IgD-negative memory B cell (primary cell): ENCODE measurements around the gene UBE2U. TPM values are rescaled to one million over a fixed set of nuclear protein-coding genes. Genes with fewer than 3 reads are reported as not detected.

Source experiments
- H3K27ac Mint-ChIP-seq, 3 donors: one replicate each; pipeline ENCODE4 v1.8.0; 2020 to 2022; ENCODE audit warnings: mild to moderate bottlenecking in 3 of 3, mixed read lengths in 3 of 3, moderate library complexity in 1 of 3
- H3K27me3 Mint-ChIP-seq: one replicate; pipeline ENCODE4 v1.8.0; 2021; ENCODE audit warnings: mixed read lengths
- H3K36me3 Mint-ChIP-seq: one replicate; pipeline ENCODE4 v1.8.0; 2020; ENCODE audit warnings: mild to moderate bottlenecking, mixed read lengths
- H3K4me1 Mint-ChIP-seq, 3 donors: one replicate each; pipeline ENCODE4 v1.8.0; 2020 to 2022; ENCODE audit warnings: mixed read lengths in 3 of 3, mild to moderate bottlenecking in 1 of 3
- H3K4me3 Mint-ChIP-seq, 4 donors: one replicate each; pipeline ENCODE4 v1.8.0; 2020 to 2022; ENCODE audit warnings: mild to moderate bottlenecking in 4 of 4, mixed read lengths in 4 of 4, moderate library complexity in 3 of 4
- H3K9me3 Mint-ChIP-seq, 3 donors: one replicate each; pipeline ENCODE4 v1.8.0; 2020 to 2021; ENCODE audit warnings: mixed read lengths in 3 of 3, mild to moderate bottlenecking in 1 of 3
- polyA plus RNA-seq: library from polyadenylated mRNA; unstranded; fragments of 300-500 nt; fragmentation: Illumina TruSeq; gene quantifications from one replicate; pipeline ENCODE4 v1.2.3, GENCODE V29; 2021

Gene UBE2U
- polyA plus RNA-seq, 1 donor from 2014 or later = not detected

DNA sequence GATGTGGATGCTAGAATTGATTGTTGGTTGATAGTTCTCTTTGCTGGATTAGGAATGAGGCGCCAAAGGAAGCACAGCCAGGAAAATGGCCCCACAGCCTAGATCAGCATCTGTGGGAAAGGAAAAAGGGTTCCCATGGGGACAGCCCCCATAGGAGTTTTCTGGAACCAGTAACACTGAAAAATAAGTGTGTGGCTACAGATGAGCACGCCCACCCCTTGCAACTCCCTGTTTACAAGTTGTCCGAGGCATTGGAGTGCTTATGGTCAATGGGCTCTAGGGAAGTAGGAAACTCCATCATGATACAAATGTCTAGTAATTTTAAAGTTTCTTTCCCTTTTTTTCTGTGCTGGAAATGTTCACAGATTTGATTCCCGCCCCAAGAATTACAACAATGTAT is 23.8 kb upstream of the UBE2U start:
- H3K4me1 Mint-ChIP-seq = peaks cover 0 to 3% (median 0%) of the 10 kb centered on the region in 3 donors
- peaks cover 4% of the 10 kb centered on the region for H3K27me3 Mint-ChIP-seq
- H3K27ac Mint-ChIP-seq = no peak overlapping the region
- H3K36me3 Mint-ChIP-seq = no peaks in the 10 kb centered on the region
- no peak overlapping the region for H3K4me3 Mint-ChIP-seq
- H3K9me3 Mint-ChIP-seq = peaks cover 0 to 2% (median 0%) of the 10 kb centered on the region in 3 donors

DNA sequence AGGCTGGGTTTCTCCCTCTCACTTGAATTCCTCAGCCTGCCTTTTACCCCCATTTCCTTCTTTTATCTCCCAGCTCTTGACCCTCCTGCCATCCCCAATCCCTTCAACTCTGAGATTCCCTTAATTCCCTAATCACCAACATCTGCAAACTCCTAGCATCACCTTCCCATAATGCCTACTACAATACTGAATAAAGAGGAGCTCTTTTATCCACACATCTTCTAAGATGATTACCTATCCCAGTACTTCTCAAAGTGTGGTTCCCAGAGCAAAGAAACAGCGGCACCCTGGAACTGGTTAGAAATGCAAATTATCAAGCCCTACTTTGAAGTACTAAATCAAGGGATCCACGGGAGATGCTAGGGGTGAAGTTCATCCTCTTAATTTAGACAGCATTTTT is 21.2 kb upstream of the UBE2U start:
- peaks cover 0 to 3% (median 0%) of the 10 kb centered on the region in 3 donors for H3K4me1 Mint-ChIP-seq
- no peaks in the 10 kb centered on the region for H3K9me3 Mint-ChIP-seq
- H3K36me3 Mint-ChIP-seq = no peaks in the 10 kb centered on the region
- H3K4me3 Mint-ChIP-seq = no peak overlapping the region
- peaks cover 2% of the 10 kb centered on the region for H3K27me3 Mint-ChIP-seq
- no peak overlapping the region for H3K27ac Mint-ChIP-seq

DNA sequence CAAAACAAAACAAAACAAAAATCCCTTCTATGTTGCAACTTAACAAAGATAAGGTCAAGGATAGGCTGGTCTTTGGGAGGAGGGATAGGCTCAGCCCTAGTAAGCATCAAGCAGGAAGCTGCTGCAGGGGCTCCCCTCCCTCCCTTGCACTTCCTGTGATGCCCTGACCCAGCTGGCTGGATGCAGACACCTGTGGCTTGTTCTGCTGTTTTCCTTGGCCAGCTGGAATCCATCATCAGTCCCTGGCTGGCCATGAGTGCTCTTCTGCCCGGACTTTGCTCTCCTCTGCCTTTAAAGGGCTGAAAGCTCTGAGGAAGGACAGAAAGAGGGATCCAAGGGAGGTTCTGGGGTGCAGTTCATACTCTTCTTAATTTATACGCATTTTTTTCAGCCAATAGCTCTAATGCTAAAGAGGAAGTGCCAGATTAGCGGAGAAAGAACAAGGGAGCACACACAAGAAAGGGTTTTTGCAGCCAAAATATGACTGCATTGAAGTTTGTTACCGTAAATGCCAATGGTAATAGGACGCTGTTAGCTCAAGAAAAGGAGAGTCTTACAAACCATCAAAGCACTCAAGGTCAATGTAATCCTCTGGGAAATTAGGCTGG is 19.9 kb upstream of the UBE2U start:
- H3K27me3 Mint-ChIP-seq = no peaks in the 10 kb centered on the region
- H3K4me3 Mint-ChIP-seq = peak overlapping the region in 1 of 4 donors; percentile 49
- H3K4me1 Mint-ChIP-seq = peaks cover 0 to 3% (median 0%) of the 10 kb centered on the region in 3 donors
- no peak overlapping the region for H3K27ac Mint-ChIP-seq
- H3K9me3 Mint-ChIP-seq = no peaks in the 10 kb centered on the region
- H3K36me3 Mint-ChIP-seq = no peaks in the 10 kb centered on the region

GRCh38 chr1:64184003-64184440 is 19.4 kb upstream of the UBE2U start:
- Mint-ChIP-seq H3K4me1 (peaks cover 0 to 3% (median 0%) of the 10 kb centered on the region in 3 donors), H3K4me3 (no peak overlapping the region), H3K36me3 (no peaks in the 10 kb centered on the region), H3K27ac (no peak overlapping the region), H3K27me3 (no peaks in the 10 kb centered on the region), H3K9me3 (no peaks in the 10 kb centered on the region)

DNA sequence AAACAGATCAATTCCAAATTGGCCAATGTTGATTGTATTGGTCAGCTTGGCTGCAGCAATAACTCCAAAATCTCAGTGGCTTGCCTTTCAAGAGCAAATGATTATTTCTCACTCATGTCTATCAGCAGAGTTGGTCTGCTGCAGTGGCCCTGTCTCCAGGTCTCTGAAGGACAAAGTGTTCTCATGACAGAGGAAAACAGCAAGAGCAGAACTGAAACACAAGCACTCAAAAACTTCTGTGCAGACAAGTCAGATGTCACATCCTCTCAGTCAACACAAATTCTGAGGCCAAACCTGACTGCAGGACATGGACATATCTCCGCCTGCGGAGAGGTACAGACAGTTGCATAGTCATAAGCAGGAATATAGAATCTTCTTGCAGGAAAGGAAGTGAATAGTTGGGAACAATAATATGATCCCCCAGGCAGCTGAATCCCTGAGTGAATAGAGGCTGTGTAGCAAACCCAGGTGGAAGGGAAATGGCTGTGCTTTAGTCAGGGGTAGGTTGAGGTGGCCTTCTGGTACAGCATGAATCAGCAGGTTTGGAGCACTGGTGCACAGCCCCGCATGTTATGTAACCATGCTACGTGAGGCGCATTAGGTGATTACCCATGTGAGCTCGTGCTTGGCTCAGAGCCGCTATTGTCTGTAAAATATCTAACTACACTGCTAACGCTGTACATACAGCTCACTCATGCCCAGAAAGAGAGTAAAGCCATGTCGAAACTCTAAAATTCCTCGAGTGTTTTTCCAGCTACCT is 17.1 kb upstream of the UBE2U start:
- H3K4me1 Mint-ChIP-seq = peaks cover 0 to 3% (median 0%) of the 10 kb centered on the region in 3 donors
- H3K9me3 Mint-ChIP-seq = no peaks in the 10 kb centered on the region
- no peak overlapping the region for H3K4me3 Mint-ChIP-seq
- no peaks in the 10 kb centered on the region for H3K36me3 Mint-ChIP-seq
- no peak overlapping the region for H3K27ac Mint-ChIP-seq
- H3K27me3 Mint-ChIP-seq = no peaks in the 10 kb centered on the region

DNA sequence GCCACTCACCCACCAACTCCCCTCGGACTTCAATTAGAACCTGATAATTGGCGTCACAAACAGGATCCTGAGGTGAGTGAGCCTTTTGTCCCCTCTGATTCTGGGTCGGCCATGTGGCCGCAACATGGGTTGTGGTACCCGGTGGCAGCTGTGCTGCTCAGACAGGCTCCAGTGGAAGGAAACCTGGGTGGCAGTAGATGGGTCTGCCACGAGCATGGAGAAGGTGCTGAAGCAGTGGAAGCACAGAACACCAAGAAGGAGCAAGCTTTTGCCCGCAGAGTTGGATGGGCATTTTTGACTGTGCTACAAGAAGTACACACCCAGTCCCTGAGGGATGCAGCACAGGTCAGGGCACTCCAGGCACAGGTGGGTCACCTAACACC is 16.5 kb upstream of the UBE2U start:
- Mint-ChIP-seq H3K4me1 (peaks cover 0 to 3% (median 0%) of the 10 kb centered on the region in 3 donors), H3K4me3 (no peak overlapping the region), H3K27me3 (no peaks in the 10 kb centered on the region), H3K27ac (no peak overlapping the region), H3K9me3 (no peaks in the 10 kb centered on the region), H3K36me3 (no peaks in the 10 kb centered on the region)

DNA sequence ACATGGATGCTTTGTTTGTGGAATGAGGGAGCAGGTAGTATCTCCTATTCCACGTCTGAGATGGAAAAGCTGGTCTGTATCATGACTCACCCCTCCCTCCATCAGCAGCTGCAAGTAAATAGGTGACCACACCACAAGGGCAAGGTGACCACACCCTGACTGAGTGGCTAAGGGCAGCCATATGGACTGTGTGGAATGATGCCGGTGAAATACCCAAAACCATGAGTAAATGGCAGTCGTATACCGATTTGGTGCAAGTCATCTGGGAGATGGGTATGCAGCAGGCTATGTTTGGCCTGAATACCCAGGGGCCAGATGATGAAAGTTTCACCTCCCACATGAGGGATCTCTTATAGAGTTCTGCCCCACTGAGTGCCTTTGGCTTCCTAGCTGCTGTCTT is 15.8 kb upstream of the UBE2U start:
- Mint-ChIP-seq H3K4me3 (no peak overlapping the region), H3K36me3 (no peaks in the 10 kb centered on the region), H3K9me3 (no peaks in the 10 kb centered on the region), H3K27me3 (no peaks in the 10 kb centered on the region), H3K4me1 (peaks cover 0 to 3% (median 0%) of the 10 kb centered on the region in 3 donors), H3K27ac (no peak overlapping the region)

- H3K27ac Mint-ChIP-seq = no peak overlapping the region
- H3K27me3 Mint-ChIP-seq = no peaks in the 10 kb centered on the region
- no peaks in the 10 kb centered on the region for H3K4me1 Mint-ChIP-seq
- no peaks in the 10 kb centered on the region for H3K9me3 Mint-ChIP-seq
- H3K4me3 Mint-ChIP-seq = no peak overlapping the region
- H3K36me3 Mint-ChIP-seq = no peaks in the 10 kb centered on the region
These were observed 11.1 kb upstream of the UBE2U start for GRCh38 chr1:64192290-64192689.

GRCh38 chr1:64194168-64195080 is 9.0 kb upstream of the UBE2U start:
- no peaks in the 10 kb centered on the region for H3K4me1 Mint-ChIP-seq
- H3K36me3 Mint-ChIP-seq = no peaks in the 10 kb centered on the region
- H3K27me3 Mint-ChIP-seq = no peaks in the 10 kb centered on the region
- H3K27ac Mint-ChIP-seq = no peak overlapping the region
- H3K9me3 Mint-ChIP-seq = no peaks in the 10 kb centered on the region
- no peak overlapping the region for H3K4me3 Mint-ChIP-seq

- H3K4me1 Mint-ChIP-seq = no peaks in the 10 kb centered on the region
- no peak overlapping the region for H3K27ac Mint-ChIP-seq
These were observed 8.4 kb upstream of the UBE2U start for GRCh38 chr1:64195081-64195395.

DNA sequence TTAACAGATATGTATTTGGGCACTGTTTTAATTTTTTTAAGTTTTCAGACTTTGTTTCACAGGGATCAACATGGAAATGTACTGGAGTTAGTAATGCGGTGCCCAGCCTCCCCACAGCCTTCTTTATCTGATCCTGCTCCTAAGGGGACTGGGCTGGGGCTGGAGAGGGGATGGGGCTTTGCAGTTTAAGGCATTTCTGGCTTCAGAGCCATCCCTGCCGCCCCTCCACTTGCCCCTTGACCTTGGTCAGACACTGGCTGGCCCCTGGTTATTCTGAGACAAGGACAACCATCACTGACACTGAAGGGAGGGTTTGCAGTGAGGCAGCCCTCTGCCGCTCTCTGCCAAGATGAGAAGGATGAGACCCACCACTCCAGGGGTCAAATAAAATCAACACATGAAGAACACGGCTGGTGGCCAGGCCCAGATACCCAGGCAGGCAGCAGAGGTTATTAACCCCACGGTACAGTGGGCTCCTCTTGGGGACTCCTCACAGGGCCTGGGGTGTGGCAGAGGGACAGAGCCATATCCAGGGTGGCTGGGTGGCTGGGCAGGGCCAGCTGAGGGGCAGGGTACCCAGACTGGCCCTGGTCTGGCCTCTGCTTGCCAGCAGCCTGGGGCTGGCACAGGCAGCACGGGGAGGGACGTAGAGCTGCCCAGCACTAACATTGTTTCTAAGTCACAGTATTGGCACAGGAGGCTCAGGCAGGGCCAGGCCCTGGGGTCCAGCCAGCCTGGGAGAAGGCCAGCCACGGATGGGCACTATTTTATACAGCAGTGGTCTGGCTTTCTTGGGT is 7.2 kb upstream of the UBE2U start:
- H3K4me3 Mint-ChIP-seq = no peak overlapping the region
- H3K9me3 Mint-ChIP-seq = no peaks in the 10 kb centered on the region
- no peak overlapping the region for H3K27ac Mint-ChIP-seq
- no peaks in the 10 kb centered on the region for H3K4me1 Mint-ChIP-seq
- H3K27me3 Mint-ChIP-seq = no peaks in the 10 kb centered on the region
- H3K36me3 Mint-ChIP-seq = no peaks in the 10 kb centered on the region

More at GRCh38 chr1:64195081-64195395, 8.4 kb upstream of the UBE2U start:
- H3K4me3 Mint-ChIP-seq = no peak overlapping the region
- no peaks in the 10 kb centered on the region for H3K36me3 Mint-ChIP-seq
- H3K27me3 Mint-ChIP-seq = no peaks in the 10 kb centered on the region
- no peaks in the 10 kb centered on the region for H3K9me3 Mint-ChIP-seq

DNA sequence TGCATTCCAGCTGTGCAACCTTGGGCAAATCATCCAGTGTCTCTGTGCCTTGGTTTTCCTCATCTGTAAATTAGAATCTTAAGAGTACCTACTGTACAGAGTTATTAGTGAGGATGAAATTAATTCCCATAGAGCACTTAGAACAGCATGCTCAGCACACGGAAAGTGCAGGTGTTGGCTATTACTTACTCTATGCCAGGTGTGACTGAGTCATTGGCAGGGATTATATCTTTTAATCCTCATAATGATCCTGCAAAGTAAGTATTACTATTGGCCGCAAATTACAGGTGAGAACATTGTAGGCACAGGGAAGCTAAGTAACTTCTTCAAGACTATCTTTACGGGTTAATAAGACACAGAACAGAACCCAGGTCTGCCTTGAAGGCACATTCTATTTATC is 6.3 kb upstream of the UBE2U start:
- Mint-ChIP-seq H3K9me3 (no peaks in the 10 kb centered on the region), H3K27me3 (no peaks in the 10 kb centered on the region), H3K4me3 (no peak overlapping the region), H3K4me1 (no peaks in the 10 kb centered on the region), H3K36me3 (no peaks in the 10 kb centered on the region), H3K27ac (no peak overlapping the region)

GRCh38 chr1:64199154-64199553 is 4.3 kb upstream of the UBE2U start:
- no peaks in the 10 kb centered on the region for H3K9me3 Mint-ChIP-seq
- H3K27me3 Mint-ChIP-seq = no peaks in the 10 kb centered on the region
- H3K36me3 Mint-ChIP-seq = no peaks in the 10 kb centered on the region
- H3K4me3 Mint-ChIP-seq = no peak overlapping the region
- H3K27ac Mint-ChIP-seq = no peak overlapping the region
- no peaks in the 10 kb centered on the region for H3K4me1 Mint-ChIP-seq

DNA sequence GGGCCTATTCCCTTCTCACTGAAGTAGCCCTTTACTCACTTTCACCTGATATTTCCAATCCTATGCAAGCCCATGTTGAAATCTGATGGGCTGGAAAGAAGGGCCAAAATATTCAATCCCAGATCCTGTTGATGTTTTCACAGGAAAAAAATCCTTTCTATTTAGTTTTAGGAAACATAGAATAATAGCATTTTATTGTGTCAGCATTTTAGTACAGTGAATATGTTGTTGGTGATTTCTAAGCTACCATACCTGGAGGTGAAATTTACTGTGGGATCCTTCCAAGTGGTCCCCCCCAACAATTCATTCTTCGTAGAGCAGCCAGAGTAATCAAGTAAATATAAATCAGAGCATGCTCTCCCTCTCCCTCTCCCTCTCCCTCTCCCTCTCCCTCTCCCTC is 3.4 kb upstream of the UBE2U start:
- Mint-ChIP-seq H3K36me3 (no peaks in the 10 kb centered on the region), H3K9me3 (no peaks in the 10 kb centered on the region), H3K4me3 (no peak overlapping the region), H3K27ac (no peak overlapping the region), H3K4me1 (no peaks in the 10 kb centered on the region), H3K27me3 (no peaks in the 10 kb centered on the region)

DNA sequence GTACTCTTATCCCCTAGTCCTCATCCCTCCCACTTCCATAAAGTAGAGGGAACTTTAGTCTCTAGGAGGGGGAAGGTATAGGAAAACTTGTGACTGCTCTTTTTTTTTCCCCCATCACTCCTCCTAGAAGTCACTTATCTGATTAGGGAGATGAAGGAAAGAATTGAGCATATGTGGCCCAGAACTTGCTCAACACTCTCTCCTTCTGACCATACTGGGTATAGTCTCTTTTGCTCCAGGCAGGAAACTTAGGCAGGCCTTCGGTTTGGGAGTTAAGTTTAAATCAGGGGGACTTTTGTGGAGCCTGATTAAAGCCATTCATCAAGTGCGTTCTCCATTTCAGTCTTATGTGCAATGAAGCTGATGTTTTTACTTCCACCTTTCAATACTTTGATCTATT is 5.8 kb downstream of the UBE2U start:
- no peaks in the 10 kb centered on the region for H3K9me3 Mint-ChIP-seq
- no peak overlapping the region for H3K27ac Mint-ChIP-seq
- no peak overlapping the region for H3K4me3 Mint-ChIP-seq
- H3K36me3 Mint-ChIP-seq = peaks cover 4% of the 10 kb centered on the region
- peaks cover 3% of the 10 kb centered on the region for H3K27me3 Mint-ChIP-seq
- no peaks in the 10 kb centered on the region for H3K4me1 Mint-ChIP-seq
